Limb (tissue), 2 donors: ENCODE data around the gene ELMO1.

ENCODE experiments used
- DNase-seq, 2 donors: peaks; one replicate each; pipeline ENCODE4 v3.0.0-alpha.2; 2016; ENCODE audit errors: extremely low spot score in 2 of 2

Gene ELMO1

GRCh38 chr7:37131855-37132254, 316.8 kb downstream of the ELMO1 start:
- no peak for DNase-seq

DNA sequence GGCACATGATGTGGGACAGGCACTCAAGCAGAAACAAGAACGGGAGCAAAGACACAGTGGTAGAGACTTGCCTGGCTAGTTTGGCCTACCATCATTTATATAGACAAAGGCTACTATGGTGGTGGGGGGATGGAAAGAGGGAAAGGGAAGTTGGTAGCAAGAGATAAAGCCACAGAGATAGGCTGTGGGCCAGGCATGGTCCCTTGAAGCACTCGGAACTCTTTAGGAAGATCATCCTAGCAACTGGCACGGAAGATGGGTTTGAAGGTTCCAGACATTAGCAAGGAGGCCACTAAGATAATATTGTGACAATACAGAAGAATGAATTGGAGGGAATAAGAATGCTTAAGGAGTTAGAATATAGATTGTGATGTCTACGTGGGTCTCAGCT, 319.6 kb downstream of the ELMO1 start:
- DNase-seq: no peak

- DNase-seq: no peak
These were observed 320.2 kb downstream of the ELMO1 start for GRCh38 chr7:37128327-37129034.

- DNase-seq: no peak
These were observed 329.3 kb downstream of the ELMO1 start for GRCh38 chr7:37119296-37119860.

- DNase-seq: no peak
These were observed 330.7 kb downstream of the ELMO1 start for GRCh38 chr7:37118004-37118403.

DNA sequence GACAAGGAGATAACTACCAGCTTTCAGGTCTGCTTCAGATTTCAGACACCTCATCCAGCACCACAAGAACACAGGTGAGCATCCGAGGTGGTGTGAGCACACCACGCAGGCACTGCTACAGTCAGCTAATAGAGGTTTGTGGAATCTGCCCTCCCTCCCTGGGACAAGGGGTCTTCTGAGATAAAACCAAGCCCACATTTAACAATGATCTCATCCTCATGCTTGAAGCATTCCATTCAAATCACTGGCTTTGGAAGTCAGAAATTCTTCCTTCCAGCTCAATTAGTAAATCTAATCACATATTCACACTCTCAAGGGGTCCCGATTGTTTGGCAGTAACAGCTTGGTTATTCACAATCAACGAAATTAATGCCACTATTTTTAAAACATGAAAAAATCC, 331.4 kb downstream of the ELMO1 start:
- no peak for DNase-seq

GRCh38 chr7:37116093-37116701, 332.5 kb downstream of the ELMO1 start:
- DNase-seq: no peak

DNA sequence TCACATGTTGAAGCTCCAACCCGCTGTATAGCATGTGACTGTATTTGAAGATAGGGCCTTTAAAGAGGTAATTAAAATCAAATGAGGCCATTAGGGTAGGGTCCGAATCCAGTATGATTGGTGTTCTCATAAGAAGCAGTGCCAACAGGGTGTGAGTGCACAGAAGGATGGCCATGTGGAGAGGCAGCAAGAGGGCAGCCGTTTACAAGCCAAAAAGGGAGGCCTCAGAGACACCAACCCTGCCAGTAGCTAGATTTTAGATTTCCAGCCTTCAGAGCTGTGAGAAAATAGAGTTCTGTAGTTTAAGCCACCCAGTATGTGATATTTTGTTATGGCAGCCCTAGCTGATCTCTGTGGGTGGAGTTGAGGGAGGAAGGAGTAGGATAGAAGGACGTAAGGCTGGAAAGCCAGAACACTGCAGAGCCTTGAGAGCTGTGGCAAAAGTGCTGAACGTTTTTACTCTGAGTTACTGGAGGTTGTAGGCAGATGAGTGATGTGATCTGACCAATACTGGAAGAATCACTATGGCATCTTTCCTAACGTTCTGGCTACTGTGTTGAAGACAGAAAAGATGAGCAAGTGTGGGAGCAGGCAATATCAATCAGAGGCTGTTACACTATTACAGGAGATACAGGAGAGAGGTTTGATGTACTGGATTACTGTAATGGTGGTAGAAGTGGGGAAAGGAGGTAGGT, 334.9 kb downstream of the ELMO1 start:
- no peak for DNase-seq

- no peak for DNase-seq
These were observed 335.8 kb downstream of the ELMO1 start for GRCh38 chr7:37112876-37113275.

- no peak for DNase-seq
These were observed 336.4 kb downstream of the ELMO1 start for GRCh38 chr7:37112218-37112617.

GRCh38 chr7:37111459-37111858, 337.2 kb downstream of the ELMO1 start:
- DNase-seq: no peak

DNA sequence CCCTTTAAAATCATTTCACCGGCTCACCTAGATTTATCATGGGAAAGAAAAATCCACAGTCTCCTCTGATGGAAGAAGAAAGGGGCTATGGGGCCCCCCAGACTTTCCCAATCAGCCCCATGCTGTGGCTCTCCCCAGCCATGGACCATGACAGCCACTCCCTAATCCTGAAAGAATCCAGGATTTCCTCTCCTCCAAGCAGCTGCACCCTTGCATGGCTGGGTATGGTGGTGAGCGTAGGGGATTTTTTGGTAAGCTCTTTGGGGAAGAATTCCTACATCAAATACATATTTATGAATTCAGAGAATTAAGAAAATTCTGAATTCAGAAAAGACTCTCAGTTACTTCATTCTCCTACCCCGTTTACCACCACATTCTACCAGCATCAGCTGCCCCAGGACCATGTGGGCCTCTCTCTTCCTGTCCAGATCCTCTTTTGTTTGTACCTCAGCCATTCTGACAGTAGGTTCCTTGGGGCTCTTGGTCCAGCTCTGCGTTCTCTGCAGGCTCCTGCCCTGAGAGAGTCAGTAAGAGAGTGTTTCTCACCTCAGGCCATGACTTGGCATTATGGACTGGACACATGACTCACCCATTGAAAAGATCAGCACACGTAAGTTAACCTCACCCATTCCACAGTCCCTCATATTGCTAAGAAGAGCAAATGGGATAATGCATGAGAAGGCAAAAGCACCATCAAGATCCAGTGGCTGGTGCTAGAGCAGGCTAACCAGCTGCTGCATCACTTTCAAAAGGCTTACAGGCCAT, 337.8 kb downstream of the ELMO1 start:
- no peak for DNase-seq

DNA sequence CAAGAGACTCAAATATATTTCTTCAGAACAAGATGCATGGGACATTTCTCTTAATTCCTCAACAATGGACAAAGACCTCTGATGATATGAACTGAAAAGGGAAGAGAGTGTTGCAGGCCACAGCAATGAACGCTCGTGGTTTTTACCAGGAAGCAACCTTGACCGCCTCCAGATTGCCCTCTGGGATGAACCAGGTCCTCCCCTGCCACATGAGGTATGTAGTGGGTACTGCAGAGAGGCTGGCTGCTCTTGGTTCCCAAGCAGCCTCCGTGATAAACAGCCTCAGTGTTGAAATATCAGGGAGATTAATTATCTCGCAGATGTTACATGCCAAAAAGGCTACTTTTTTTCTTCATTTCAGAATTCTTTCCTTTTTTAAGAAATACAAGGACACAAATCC, 338.8 kb downstream of the ELMO1 start:
- no peak for DNase-seq

DNA sequence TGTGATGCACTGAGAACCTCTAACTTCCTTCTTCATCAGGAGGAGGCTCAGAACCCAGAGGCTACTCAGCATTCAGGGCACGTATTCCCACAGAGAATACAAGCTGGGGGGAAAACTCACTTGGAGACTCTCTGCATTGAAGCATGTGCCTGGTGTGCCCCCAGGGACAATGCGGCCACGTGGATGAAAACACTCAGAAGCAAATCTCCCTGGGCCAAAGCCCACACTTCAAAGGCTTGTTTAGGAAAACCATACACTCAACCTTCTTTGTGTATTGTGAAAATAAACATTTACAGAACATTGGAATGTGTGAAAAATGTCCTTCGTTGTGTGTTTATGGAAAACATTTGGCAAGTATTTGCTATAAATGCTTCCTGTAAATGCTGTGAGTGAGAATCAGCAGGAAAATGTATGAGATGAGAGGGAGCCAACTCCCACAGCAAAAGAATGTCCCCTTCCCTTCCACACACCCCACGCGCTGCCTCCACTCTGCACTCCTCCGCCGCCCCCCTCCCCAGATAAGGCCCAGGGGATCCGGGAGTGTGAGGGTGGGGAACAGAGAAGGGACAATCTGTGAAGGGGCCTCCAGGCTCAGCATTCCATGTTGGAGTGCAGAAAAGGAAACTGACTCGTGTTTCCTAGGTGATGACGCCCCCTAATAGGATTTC, 339.5 kb downstream of the ELMO1 start:
- DNase-seq: no peak

DNA sequence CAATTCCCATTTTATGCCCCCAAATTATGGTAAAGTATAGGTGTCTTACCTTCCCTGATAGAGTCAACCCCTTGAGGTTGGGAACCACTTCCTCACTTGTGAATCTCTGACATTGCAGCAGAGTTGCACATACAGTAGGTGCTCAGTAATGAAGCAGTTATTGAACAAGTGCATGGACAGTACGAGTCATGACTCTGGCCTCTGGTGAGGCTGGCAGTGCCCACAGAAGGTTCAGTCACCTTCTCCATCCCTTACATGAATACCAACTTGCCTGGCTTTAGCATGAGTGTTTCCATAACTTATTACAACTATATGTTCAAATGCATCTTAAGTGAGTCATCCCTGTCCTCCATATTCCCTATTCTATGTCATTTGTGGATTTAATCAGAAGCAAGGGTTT, 340.0 kb downstream of the ELMO1 start:
- DNase-seq: no peak

DNA sequence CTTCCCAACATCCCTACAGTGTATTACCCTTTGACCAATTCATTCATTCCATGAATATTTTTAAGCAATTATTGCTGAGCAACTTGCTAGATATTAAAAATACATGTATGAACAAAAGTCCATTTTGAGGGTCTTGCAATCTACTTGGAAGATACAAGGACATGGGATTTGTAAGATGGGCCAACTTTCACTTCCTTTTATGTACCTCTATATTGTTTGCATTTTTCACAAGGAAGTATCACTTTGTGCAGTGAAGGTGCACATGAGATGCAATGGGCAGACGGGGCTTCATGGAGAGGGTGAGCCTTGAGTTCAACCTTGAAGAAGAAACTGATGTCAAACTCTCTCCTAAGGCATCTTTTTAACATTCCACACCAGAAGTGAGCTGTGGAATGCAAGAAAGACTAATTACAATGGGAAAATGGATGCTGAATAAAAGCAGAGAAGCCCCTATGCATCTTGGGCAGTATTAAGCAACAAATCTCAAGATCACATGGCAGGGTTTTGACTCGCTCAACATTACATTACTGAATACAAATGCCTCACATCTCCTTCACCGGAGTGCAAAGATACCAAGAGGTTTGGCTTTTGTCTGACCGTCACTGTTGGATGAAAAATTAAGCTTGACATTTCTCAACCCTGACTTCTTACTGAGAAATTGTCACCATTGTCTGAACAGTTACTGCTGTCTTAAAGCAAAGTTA, 341.5 kb downstream of the ELMO1 start:
- no peak for DNase-seq

- no peak for DNase-seq
These were observed 342.9 kb downstream of the ELMO1 start for GRCh38 chr7:37105762-37106161.

- no peak for DNase-seq
These were observed 343.7 kb downstream of the ELMO1 start for GRCh38 chr7:37104822-37105518.

DNA sequence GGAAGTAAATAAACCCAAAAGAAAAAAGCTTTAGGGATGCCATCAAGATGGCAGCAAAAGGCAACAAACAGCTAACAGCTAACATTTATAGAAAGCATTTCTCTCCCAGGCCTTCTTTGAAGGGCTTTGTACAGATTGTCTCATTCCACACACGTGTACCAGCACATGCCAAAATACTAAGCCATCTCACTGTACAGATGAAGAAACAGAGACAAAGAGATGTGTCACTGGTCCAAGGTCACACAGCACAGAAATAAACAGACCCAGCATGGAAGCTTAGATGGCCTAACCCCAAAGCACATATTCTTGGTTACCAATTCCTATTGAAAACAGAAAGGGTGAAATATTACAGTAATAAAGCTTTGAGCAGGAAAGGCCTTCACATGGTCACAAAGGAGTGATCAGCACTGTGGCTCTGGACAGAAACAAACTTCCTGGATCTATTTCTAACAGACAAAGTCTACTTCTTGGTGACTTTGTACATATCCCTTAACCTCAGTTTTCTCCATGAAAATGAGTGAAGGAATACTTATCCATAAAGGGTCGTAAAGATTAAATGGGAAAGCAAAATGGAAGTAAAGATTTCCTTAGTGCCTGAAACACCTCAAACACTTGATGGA, 346.0 kb downstream of the ELMO1 start:
- DNase-seq: no peak
